HG03280 (cell line): ENCODE results near the gene PEX5L.
"Not testable (repeated sequence)": the region's sequence is repeated elsewhere in the genome, so short reads cannot be mapped to it uniquely, and the experiment has no call there.

Experiments used
- ATAC-seq: cut with Tn5 transposase; IDR thresholded peaks from one replicate; pipeline ENCODE4 v1.9.1; 2021; ENCODE audit warnings: mild to moderate bottlenecking, moderate library complexity; ENCODE audit not compliant: unreplicated experiment

PEX5L gene

GRCh38 chr3:180017846-180018245 is 18.9 kb downstream of the PEX5L start:
- no peak for ATAC-seq

DNA sequence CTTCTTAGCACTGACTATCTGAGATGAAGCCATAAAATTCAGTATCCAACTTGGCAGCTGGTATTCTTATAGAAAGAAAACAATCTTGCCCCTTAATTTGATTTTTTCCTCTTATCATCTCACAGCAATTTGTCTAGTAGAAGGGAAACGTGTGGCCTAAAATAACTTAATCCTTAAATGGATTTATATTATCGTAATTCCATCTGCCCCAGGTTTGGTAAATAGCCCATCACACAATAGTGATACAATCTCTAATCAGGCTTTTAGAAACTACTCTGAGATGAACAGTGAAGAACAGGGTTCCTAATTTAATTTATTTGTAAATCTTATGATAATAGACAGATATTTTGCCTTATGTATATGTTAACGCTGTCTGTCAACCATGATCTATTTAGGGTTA is 24.8 kb downstream of the PEX5L start:
- no peak for ATAC-seq

DNA sequence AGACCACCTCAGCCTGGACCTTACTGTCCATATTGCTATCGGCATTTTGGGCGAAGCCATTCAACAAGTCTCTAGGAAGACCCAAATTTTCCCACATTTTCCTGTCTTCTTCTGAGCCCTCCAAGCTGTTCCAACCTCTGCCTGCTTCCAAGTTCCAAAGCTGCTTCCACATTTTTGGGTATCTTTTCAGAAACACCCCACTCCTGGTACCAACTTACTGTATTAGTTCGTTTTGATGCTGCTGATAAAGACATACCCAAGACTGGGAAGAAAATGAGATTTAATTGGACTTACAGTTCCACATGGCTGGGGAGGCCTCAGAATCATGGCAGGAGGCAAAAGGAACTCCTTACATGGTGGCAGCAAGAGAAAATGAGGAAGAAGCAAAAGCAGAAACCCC is 28.4 kb downstream of the PEX5L start:
- ATAC-seq, result not testable (repeated sequence)

GRCh38 chr3:180004542-180004941 is 32.2 kb downstream of the PEX5L start:
- no peak for ATAC-seq

GRCh38 chr3:180002006-180002405 is 34.7 kb downstream of the PEX5L start:
- no peak for ATAC-seq

DNA sequence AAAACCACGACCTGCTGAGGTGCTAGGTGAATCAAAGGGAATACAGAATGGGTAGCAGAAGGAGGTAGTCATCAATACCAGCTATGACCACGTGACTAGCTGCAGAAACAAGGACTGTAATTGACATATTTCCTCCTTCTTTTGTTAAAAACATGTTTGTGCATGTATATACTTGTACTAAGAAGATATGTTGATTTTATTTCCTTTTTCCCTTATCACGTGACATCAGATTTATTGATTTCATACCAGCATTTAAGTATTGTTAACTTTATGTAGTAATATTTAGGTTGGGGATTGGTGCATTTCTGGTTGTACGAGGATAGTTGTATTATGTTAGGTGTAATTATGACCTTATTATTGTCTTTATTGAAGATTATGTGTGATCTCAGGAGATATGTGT is 36.2 kb downstream of the PEX5L start:
- no peak for ATAC-seq

GRCh38 chr3:179995406-179995805 is 41.3 kb downstream of the PEX5L start:
- ATAC-seq, result no peak

DNA sequence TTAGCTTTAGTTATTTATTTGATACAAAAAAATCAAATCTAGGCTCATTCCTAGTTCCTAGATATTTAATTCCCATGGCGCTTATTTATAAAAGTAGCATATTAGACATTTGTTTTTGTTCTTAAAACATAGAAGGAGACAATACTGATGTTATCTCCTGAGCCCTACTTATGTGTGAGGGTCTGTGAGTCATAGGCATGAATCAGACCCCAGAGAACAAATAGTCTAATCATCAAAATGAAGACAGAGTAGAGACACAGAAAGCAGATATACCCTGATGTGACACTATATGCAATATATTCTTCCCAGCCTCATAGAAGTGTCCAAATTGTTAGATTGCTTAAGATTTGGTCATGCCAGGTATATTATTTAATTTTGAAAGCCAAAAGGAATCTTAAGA is 44.9 kb downstream of the PEX5L start:
- ATAC-seq, result no peak

DNA sequence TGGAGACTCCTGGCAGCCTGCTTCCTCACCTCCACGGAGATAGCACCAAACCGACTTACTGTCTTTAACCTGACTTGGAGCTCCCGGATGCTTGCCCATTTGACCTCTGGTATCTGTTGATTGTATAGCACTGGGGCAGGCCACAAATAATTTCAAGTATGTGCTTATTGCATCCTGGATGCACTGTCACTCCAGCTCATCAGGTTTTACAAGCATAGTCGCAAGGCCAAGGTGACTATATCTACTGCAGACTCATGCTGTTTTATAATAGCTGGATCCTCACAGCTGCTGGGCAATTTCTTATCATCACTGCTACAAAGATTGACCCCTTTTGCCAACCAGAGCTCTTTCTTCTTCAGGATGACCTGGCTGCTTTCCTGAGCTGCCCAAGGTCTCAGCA is 45.6 kb downstream of the PEX5L start:
- ATAC-seq, result no peak

GRCh38 chr3:179981646-179982045 is 55.1 kb downstream of the PEX5L start:
- ATAC-seq, result no peak

GRCh38 chr3:179977356-179977755 is 59.4 kb downstream of the PEX5L start:
- no peak for ATAC-seq

DNA sequence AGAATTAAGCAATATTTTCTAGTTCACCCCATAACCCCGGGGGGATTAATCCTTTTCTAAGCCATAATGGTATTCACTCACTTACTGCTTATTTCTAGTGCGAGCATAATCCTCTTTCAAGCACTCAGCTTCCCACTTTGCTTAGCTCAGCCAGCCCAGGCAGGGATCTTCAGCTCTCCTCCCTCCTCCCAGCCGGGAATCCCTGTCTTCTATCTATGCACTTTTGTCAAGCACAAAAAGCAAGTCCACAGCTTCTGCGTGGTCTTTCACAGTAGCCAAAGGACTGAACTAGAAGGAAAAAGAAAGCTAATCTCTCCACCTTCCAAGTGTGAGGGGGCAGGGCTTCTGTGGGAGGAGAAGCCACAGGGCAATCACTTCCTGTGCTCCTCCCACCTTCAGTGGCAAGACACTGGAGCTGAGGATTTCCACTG is 62.8 kb downstream of the PEX5L start:
- no peak for ATAC-seq

- no peak for ATAC-seq
These were observed 63.8 kb downstream of the PEX5L start for GRCh38 chr3:179972881-179973423.

DNA sequence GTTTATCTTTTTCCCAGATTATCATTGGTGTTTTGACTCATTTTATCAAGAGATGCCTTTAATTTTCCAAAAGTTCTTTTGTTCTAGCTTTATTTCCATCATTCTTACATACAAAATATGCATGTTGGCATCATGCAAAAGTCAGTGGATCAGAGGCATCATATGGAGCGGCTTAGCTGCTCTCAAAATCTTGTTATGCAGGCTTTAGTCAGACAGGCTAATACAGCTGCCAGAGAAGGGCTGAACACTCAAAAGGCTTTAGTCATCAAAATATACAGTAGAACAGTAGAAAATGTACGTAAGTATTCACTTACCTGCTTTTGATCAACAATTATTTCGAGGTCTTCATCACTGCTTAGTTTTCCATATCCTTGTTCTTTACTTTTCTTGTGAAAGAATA is 65.5 kb downstream of the PEX5L start:
- no peak for ATAC-seq

- no peak for ATAC-seq
These were observed 66.0 kb downstream of the PEX5L start for GRCh38 chr3:179970746-179971145.

- no peak for ATAC-seq
These were observed 67.2 kb downstream of the PEX5L start for GRCh38 chr3:179969525-179969924.

- peak; percentile 83 for ATAC-seq
These were observed 69.1 kb downstream of the PEX5L start for GRCh38 chr3:179967622-179968021.

- no peak for ATAC-seq
These were observed 71.8 kb downstream of the PEX5L start for GRCh38 chr3:179964890-179965289.

DNA sequence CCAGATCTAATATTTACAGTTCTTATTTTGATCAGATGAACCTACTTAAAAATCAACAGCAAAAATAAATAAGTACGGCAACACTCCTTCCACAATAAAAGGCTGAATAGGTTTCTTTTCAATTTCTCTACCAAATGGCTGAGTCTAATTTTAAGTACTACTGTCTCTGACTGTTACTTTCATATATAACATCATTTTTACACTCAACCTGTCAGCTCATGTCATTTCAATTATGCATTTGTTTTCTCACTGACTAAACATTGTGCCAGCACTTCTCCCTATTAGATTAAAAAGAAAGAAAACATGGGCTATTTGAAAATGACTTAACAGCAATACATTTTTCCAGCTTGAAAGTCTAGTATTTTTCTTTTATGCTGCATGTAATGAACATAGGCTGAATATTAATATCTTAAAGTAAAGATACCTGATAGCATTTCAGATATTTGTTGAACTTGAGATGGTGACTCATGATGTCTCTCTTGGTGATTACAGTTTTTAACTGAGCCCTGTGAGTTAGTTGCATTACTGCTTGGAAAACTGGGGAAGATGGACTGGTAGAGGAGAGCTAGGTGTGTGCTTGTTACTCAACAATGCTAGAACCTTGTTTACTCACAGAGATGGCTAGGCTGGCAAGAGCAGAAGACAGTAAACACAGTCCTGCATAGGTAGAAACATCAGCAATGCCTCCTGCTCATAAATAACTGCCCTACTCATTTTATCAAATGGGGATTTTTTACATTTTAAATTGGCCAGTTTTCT is 73.9 kb downstream of the PEX5L start:
- ATAC-seq, result no peak

DNA sequence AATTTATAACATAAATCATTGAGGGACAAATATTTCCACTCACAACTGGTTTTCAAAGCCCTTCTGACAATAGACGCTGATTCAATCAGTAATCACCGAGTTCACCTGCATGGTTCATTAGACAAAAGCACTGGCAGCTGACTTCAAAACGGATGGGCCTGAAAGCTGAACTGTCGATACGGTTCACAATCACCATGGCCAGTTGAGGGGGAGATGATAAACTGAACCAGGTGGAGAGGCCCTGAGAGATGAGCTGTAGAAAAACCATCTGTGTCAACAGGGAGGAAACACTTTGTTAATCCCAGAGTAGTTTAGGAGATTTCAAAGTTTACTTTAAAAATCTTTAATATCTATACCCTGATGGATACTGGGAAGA is 75.0 kb downstream of the PEX5L start:
- peak; percentile 61 for ATAC-seq

DNA sequence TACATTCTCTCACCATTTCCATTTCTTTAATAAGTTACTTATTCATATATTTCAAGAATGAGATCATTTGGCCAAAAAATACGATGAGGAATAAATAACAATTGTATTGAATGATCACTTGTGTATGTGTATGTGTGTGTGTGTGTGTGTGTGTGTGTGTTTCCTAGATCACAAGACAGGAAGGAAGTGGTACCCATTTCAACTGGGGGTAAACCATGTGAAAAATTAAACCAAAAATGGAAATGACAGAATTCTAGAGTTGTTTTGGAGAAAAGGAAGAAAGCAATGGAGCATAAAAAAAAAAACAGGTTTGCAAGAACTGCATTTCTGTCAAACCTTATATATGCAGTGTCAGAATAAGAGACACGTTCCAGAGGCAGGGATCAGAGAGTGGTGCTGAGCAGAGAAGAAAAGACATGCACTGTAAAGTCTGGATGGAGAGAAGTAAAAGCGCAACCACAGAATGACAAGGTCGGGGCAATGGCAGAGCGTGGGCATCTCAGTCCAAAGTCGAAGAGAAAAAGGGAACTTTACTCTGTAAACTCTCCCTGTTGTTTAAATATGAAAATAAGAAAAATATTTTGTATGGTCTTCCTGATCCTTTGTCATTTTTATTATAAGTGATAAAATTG is 75.5 kb downstream of the PEX5L start:
- ATAC-seq, result peak; percentile 30

GRCh38 chr3:179958759-179959158 is 78.0 kb downstream of the PEX5L start:
- no peak for ATAC-seq
